ENCODE measurements around the gene DPT. TPM values are rescaled to one million over a fixed set of nuclear protein-coding genes. Genes with fewer than 3 reads are reported as not detected.

Gene DPT
- total and polyA plus RNA-seq, 2 donors (not counting 3 experiments of a cell fraction or from before 2014, with no cell fraction given), result not detected

- FAIRE-seq (no peak), DNase-seq (ENCODE audit: low read depth, low spot score) (no peak)
- Histone ChIP-seq H3K9me1 (replicated peaks; ENCODE audit: control insufficient read depth, extremely low read depth, insufficient read depth, low read length) (peaks cover 2% of the 10 kb centered on the region), H3K27ac (ENCODE audit: insufficient read depth, low read depth, low read length) (no peak overlapping the region), H3K79me2 (ENCODE audit: control insufficient read depth, insufficient read depth, low read length) (no peaks in the 10 kb centered on the region), H3K27me3 (ENCODE audit: control insufficient read depth in 2 of 2, insufficient read depth in 2 of 2, low read length in 2 of 2) (no peaks in the 10 kb centered on the region), H3K4me1 (ENCODE audit: control insufficient read depth, extremely low read depth, insufficient read depth, low read length) (no peaks in the 10 kb centered on the region), H3K4me3 (replicated peaks in 1 of 3; ENCODE audit: insufficient read depth in 1 of 3, low read depth in 1 of 3, low read length in 3 of 3) (no peak overlapping the region), H4K20me1 (replicated peaks; ENCODE audit: control insufficient read depth, extremely low read depth, insufficient read depth, low read length) (no peaks in the 10 kb centered on the region), H3K9me3 (replicated peaks; ENCODE audit: control insufficient read depth, insufficient read depth, low read length) (no peaks in the 10 kb centered on the region), H3K36me3 (ENCODE audit: control insufficient read depth in 2 of 2, extremely low read depth in 1 of 2, insufficient read depth in 2 of 2, low read length in 2 of 2) (no peaks in the 10 kb centered on the region), H2AFZ (ENCODE audit: low read depth, low read length) (no peak overlapping the region), H3K9ac (replicated peaks; ENCODE audit: extremely low read depth, insufficient read depth, low read length) (no peak overlapping the region), H3K4me2 (ENCODE audit: insufficient read depth, low read length) (no peak overlapping the region)
- intact Hi-C loops (cut with micrococcal nuclease), result no loop called here
- CTCF ChIA-PET, result no interaction called here
- POLR2A ChIA-PET, result no interaction called here
- TF ChIP-seq JUN (IDR thresholded peaks at IDR 0.05; ENCODE audit: borderline replicate concordance, insufficient read depth, insufficient read length, low read depth), result no peak
- TF ChIP-seq CTCF (IDR thresholded peaks at IDR 0.05; ENCODE audit: extremely low read depth in 1 of 2, insufficient read depth in 1 of 2, low read depth in 1 of 2, low read length in 2 of 2), result no peak
- no peak for TF ChIP-seq MAX (IDR thresholded peaks at IDR 0.05; ENCODE audit: insufficient read depth, insufficient read length)
- TF ChIP-seq GATA2 (IDR thresholded peaks at IDR 0.05; ENCODE audit: insufficient read depth, insufficient read length, low read depth, low read length), result no peak
- TF ChIP-seq POLR2AphosphoS5 (IDR thresholded peaks at IDR 0.05; ENCODE audit: insufficient read depth, low read depth, low read length), result no peak
- no peak for TF ChIP-seq POLR2A (IDR thresholded peaks at IDR 0.05; ENCODE audit: low read depth, low read length)
- no peak for TF ChIP-seq MYC (IDR thresholded peaks at IDR 0.05; ENCODE audit: low read depth, low read length)
- TF ChIP-seq FOS (IDR thresholded peaks at IDR 0.05; ENCODE audit: borderline replicate concordance, insufficient read depth, low read length), result no peak
- TF ChIP-seq EZH2 (IDR thresholded peaks at IDR 0.05; ENCODE audit: borderline replicate concordance, low read depth, low read length, severe bottlenecking), result no peak
- BruUV-seq (replicated peaks), result no TSS peak
- dilution Hi-C loops (cut with MboI; ENCODE audit: extremely low pct_ligation_motif_present, low sequenced_read_pairs), result no loop called here
These were observed 35.7 kb downstream of the DPT start for GRCh38 chr1:168693197-168693871.
